K562 (cell line): Measurements from ENCODE around the gene ZNF106. TPM values are rescaled to one million over a fixed set of nuclear protein-coding genes. Genes with fewer than 3 reads are reported as not detected.

Experiments
- ARID1B ChIP-seq: fragments of 450-650 bp; IDR thresholded peaks from 2 replicates; pipeline ENCODE4 v1.6.1; 2016; ENCODE audit warnings: antibody characterized with exemption, mild to moderate bottlenecking, inconsistent platforms
- BDP1 ChIP-seq: IDR thresholded peaks from 3 replicates; pipeline ENCODE4 v1.6.1; 2011; ENCODE audit not compliant: insufficient read length, insufficient read depth
- CBX3 ChIP-seq, 2 experiments: IDR thresholded peaks; 1 replicate in 1 of 2; 2 replicates in 1 of 2; pipeline ENCODE4 v1.6.1; 2012; ENCODE audit warnings: inconsistent platforms in 2 of 2, low read length in 2 of 2, borderline replicate concordance in 1 of 2, control low read depth in 1 of 2
- CBX8 ChIP-seq: fragments of 200-600 bp; sonication (generic); IDR thresholded peaks from 2 replicates; pipeline ENCODE4 v1.6.1; 2012; ENCODE audit warnings: borderline replicate concordance, mixed run types, low read depth, mild to moderate bottlenecking, moderate library complexity, mixed read lengths, low read length, control low read depth, inconsistent platforms; ENCODE audit not compliant: poor library complexity, severe bottlenecking; ENCODE audit errors: extremely low read depth
- CHCHD3 ChIP-seq: fragments of 250-450 bp; sonication (Bioruptor Pico); IDR thresholded peaks from 2 replicates; pipeline ENCODE4 v2.1.2; 2022; ENCODE audit warnings: mild to moderate bottlenecking
- CREB3 ChIP-seq: fragments of 450-650 bp; conservative IDR thresholded peaks from 2 replicates; pipeline ENCODE4 v1.6.1; 2016; ENCODE audit warnings: missing genetic modification characterization, low read depth, mild to moderate bottlenecking, missing compliant biosample characterization, moderate library complexity
- DPF2 ChIP-seq: fragments of 450-650 bp; IDR thresholded peaks from 2 replicates; pipeline ENCODE4 v1.6.1; 2016
- JUND ChIP-seq, 2 experiments: IDR thresholded peaks; 2 replicates in 1 of 2; 3 replicates in 1 of 2; pipeline ENCODE4 v1.6.1; 2011; ENCODE audit warnings: borderline replicate concordance in 2 of 2, low read depth in 2 of 2, low read length in 2 of 2, improper control_type of control experiment in 1 of 2, missing biosample characterization in 1 of 2, missing genetic modification characterization in 1 of 2, missing genetic modification reagents in 1 of 2
- KDM2B ChIP-seq: fragments of 250-450 bp; sonication (Bioruptor Pico); IDR thresholded peaks from 2 replicates; pipeline ENCODE4 v1.8.0; 2021; ENCODE audit warnings: mild to moderate bottlenecking, moderate library complexity
- MAFG ChIP-seq: fragments of 450-650 bp; conservative IDR thresholded peaks from 2 replicates; pipeline ENCODE4 v1.6.1; 2016; ENCODE audit warnings: missing genetic modification characterization, missing compliant biosample characterization
- MCM7 ChIP-seq, 2 experiments: fragments of 450-650 bp; IDR thresholded peaks; 2 replicates each; pipeline ENCODE4 v1.6.1; 2016 to 2018
- NFE2L1 ChIP-seq: fragments of 450-650 bp; IDR thresholded peaks from 2 replicates; pipeline ENCODE4 v1.6.1; 2016; ENCODE audit warnings: missing genetic modification characterization, low read depth, mild to moderate bottlenecking, missing compliant biosample characterization, moderate library complexity, borderline replicate concordance
- PURB ChIP-seq: sonication (generic); formaldehyde crosslinking; IDR thresholded peaks from 2 replicates; pipeline ENCODE4 v1.9.0; 2021; ENCODE audit warnings: low read depth, mild to moderate bottlenecking, missing genetic modification reagents
- RAD21 ChIP-seq, 2 experiments: fragments of 250-450 bp in 1 of 2; fragments of 450-650 bp in 1 of 2; sonication (Bioruptor Pico) in 1 of 2; formaldehyde crosslinking in 1 of 2; IDR thresholded peaks in 1 of 2; conservative IDR thresholded peaks in 1 of 2; 2 replicates each; pipeline versions ENCODE4 v1.4.0 to v1.8.0; 2020 to 2022; ENCODE audit warnings: mild to moderate bottlenecking in 2 of 2, moderate library complexity in 1 of 2
- RNF219 ChIP-seq: fragments of 250-450 bp; sonication (Bioruptor Pico); IDR thresholded peaks from 2 replicates; pipeline ENCODE4 v1.5.0; 2022; ENCODE audit warnings: mild to moderate bottlenecking
- SMAD2 ChIP-seq: fragments of 150-350 bp; IDR thresholded peaks from 2 replicates; pipeline ENCODE4 v1.6.1; 2014; ENCODE audit warnings: low read depth, mild to moderate bottlenecking, low read length
- TAF1 ChIP-seq: IDR thresholded peaks from 2 replicates; pipeline ENCODE4 v1.6.1; 2011; ENCODE audit warnings: mild to moderate bottlenecking, low read length, moderate library complexity; ENCODE audit not compliant: insufficient read depth, control insufficient read depth, severe bottlenecking; ENCODE audit errors: extremely low read depth
- TAF9B ChIP-seq: fragments of 450-650 bp; IDR thresholded peaks from 2 replicates; pipeline ENCODE4 v1.6.1; 2018; ENCODE audit warnings: mild to moderate bottlenecking; ENCODE audit not compliant: partially characterized antibody
- TRIM24 ChIP-seq, 2 experiments: fragments of 450-650 bp; IDR thresholded peaks; 2 replicates each; pipeline ENCODE4 v1.6.1; 2016
- ZBTB26 ChIP-seq: fragments of 450-650 bp; formaldehyde crosslinking; IDR thresholded peaks from 2 replicates; pipeline ENCODE4 v1.4.0; 2022; ENCODE audit warnings: missing genetic modification characterization
- ZFP91 ChIP-seq: sonication (generic); formaldehyde crosslinking; IDR thresholded peaks from 2 replicates; pipeline ENCODE4 v1.8.0; 2022; ENCODE audit warnings: mild to moderate bottlenecking, missing genetic modification reagents
- ZNF316 ChIP-seq: fragments of 450-650 bp; IDR thresholded peaks from 2 replicates; pipeline ENCODE4 v1.6.1; 2016
- ZNF778 ChIP-seq: fragments of 450-650 bp; formaldehyde crosslinking; IDR thresholded peaks from 2 replicates; pipeline ENCODE4 v1.4.0; 2020; ENCODE audit warnings: mild to moderate bottlenecking, moderate library complexity
- polyA plus RNA-seq, 8 experiments: library from polyadenylated mRNA; depleted of rRNA in 4 of 8; stranded (reverse) in 5 of 8; unstranded in 3 of 8; fragments of >200 nt; fragmentation: Nextera tagmentation in 2 of 8; fragmentation: Illumina TruSeq in 1 of 8; extraction: Ambion mirVana in 2 of 8; extraction: Trizol in 1 of 8; gene quantifications; 2 replicates each; pipeline versions ENCODE4 v1.2.1 to v1.2.3, GENCODE V29; 2011 to 2014; ENCODE audit warnings: inconsistent platforms in 1 of 8, missing spikeins in 1 of 8
- total RNA-seq, 7 experiments: library from RNA; depleted of rRNA in 6 of 7; stranded (reverse); fragments of >200 nt in 6 of 7; fragmentation: Illumina TruSeq in 2 of 7; extraction: Trizol in 2 of 7; gene quantifications; 2 replicates each; pipeline versions ENCODE4 v1.2.1 to v1.2.3, GENCODE V29; 2011 to 2021; ENCODE audit warnings: low replicate concordance in 1 of 7

The ZNF106 gene
- total and polyA plus RNA-seq, 9 of the 15 experiments (the other 6 are each of a cell fraction or from before 2014, with no cell fraction given) = 14.4 to 55.3 (median 33.7) TPM

DNA sequence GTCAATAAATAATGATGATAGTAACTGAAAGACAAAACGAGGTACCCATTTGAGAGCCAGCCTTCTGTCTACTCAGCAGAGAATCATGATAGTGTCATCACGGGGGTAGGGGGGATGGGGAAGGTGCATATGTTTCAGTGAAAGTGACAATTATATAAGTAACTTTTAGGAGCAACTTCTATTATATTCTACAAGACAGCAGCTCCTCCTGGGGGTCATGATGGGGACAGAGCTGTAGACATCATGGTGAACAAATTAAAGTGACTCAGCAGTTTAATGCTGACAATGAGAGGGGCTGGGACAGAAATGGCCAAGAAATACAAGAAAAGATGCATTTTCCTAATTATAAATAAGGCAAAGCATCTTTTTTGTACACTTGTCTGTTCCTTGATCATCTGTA, 119.8 kb downstream of the ZNF106 start (continued):
- TF ChIP-seq CBX8 = no peak
- TF ChIP-seq RAD21 (CRISPR knock-in tag; conservative IDR thresholded peaks at IDR 0.05 in 1 of 2, IDR thresholded peaks at IDR 0.05 in 1 of 2) = peak in 1 of 2 experiments; percentile 50; a peak in 2 of 4 replicates
- peak; percentile 94 for TF ChIP-seq NFE2L1 (tag)
- no peak for TF ChIP-seq CBX3 (IDR thresholded peaks at IDR 0.05; ENCODE audit: borderline replicate concordance in 1 of 2, low read length in 2 of 2)
- no peak for TF ChIP-seq ZBTB26 (CRISPR knock-in tag)
- TF ChIP-seq PURB (CRISPR knock-in tag) = no peak
- 0 out of 2 replicates have a peak, but pooled peaks have one; percentile 31 for TF ChIP-seq JUND (IDR thresholded peaks at IDR 0.05; ENCODE audit: borderline replicate concordance, low read depth, low read length)
- no peak for TF ChIP-seq JUND (tag; IDR thresholded peaks at IDR 0.05; ENCODE audit: borderline replicate concordance, low read depth, low read length)
- TF ChIP-seq ZFP91 (CRISPR knock-in tag) = no peak
- no peak for TF ChIP-seq ZNF778
- TF ChIP-seq MCM7 (IDR thresholded peaks at IDR 0.05) = no peak
- TF ChIP-seq CHCHD3 (CRISPR knock-in tag) = no peak
- TF ChIP-seq RNF219 (CRISPR knock-in tag) = no peak
- TF ChIP-seq MAFG (tag) = peak; percentile 98
- no peak for TF ChIP-seq CREB3 (tag)
- peak in 1 of 2 experiments; percentile 38; a peak in 1 of 4 replicates for TF ChIP-seq TRIM24 (IDR thresholded peaks at IDR 0.05)
- TF ChIP-seq SMAD2 = no peak
- TF ChIP-seq KDM2B (CRISPR knock-in tag) = no peak
- TF ChIP-seq DPF2 = 0 out of 2 replicates have a peak, but pooled peaks have one; percentile 29
- TF ChIP-seq TAF1 = no peak
- no peak for TF ChIP-seq BDP1
- TF ChIP-seq TAF9B = no peak
- TF ChIP-seq ZNF316 = peak; percentile 99
- TF ChIP-seq ARID1B = 0 out of 2 replicates have a peak, but pooled peaks have one; percentile 27
